Stimulated activated CD4-positive, alpha-beta T cell treated with anti-CD3 and anti-CD28 coated beads, Interleukin-15, amount 100 ng/mL, for 24 hours (primary cell): ENCODE measurements around the gene FNDC8.
"Not testable (repeated sequence)": the region's sequence is repeated elsewhere in the genome, so short reads cannot be mapped to it uniquely, and the experiment has no call there.

Source experiments
- DNase-seq: peaks from one replicate; pipeline ENCODE4 v3.0.0-alpha.2; 2020

The FNDC8 gene

GRCh38 chr17:35121315-35121714 is at the start of gene FNDC8:
Gene FNDC8, plus strand, starts transcription at chr17:35121615. Its CDS starts 79 bp downstream, at chr17:35121694.
- no peak for DNase-seq

DNA sequence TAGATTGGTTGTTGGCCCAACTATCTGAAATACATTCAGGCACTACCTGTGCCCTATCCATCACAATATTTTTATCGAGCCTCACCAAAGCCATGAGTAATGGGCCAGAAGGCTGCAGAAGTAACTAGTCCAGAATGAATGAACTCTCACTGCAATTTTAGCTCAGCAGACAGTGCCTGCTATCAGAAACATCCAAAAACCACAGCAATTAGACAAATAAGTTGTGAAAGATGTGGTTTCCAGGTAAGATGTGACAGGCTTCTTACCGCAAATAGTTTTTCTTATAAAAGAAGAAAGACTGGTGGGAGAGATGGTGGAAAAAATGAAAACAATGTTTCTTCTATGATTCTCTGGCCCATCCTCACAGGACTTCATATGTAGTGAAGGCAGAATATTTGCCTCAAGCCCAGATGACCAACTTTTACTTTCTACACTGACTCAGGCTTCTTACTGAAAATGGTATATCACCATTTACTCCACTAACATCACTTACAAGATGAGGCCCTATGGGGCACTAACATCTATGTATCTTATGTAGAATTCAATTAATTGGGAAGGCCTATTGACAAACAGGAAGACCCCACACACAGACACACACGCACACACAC is 48.1 kb upstream of the FNDC8 start:
- DNase-seq, result peak; percentile 37

GRCh38 chr17:35073991-35074627 is 47.3 kb upstream of the FNDC8 start:
- peak; percentile 39 for DNase-seq

DNA sequence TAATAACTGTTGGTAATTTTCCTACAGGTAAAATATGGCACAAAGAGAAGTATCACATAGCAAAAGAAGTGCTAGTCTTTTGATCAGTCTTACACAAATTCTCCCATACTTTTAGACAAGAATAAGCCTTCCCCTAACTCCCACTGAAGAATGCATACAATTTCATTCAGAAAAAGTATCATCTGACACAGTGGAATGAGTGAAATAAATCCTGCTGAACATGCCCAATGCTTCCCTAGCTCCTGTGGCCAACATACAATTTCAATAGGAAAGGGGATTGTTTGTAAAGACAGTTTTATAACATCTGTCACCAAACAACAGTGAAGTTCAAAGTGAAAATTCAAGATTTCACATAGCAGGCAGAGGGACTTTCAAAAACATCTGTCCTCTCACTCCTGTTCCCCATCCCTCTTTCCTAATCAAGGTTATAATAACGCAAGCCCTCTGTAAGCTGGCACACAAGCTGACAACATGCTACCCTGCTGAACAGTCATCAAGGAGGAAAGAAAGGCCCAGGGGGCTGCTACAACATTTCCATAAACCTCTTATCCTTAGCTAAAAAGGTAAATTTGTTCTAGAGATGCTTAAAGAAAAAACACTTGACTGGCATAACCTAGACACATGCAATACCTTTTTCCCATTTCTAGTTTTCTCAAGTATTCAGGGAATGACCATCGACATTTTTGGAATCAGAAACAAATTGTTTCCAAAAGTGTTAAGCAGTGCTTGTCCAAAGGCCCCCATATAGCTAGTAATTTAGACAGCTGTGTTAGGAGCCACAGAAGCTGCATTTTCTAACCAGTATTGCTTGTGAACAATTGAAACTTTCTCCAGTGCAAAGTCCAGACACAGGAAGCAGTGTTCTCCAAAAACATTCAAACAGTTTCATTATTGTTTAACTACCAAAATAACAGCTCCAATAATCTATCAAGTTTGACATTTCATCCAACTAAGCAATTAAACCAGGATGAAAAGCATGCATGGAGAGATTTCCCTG is 46.4 kb upstream of the FNDC8 start:
- no peak for DNase-seq

- no peak for DNase-seq
These were observed 44.5 kb upstream of the FNDC8 start for GRCh38 chr17:35076874-35077273.

DNA sequence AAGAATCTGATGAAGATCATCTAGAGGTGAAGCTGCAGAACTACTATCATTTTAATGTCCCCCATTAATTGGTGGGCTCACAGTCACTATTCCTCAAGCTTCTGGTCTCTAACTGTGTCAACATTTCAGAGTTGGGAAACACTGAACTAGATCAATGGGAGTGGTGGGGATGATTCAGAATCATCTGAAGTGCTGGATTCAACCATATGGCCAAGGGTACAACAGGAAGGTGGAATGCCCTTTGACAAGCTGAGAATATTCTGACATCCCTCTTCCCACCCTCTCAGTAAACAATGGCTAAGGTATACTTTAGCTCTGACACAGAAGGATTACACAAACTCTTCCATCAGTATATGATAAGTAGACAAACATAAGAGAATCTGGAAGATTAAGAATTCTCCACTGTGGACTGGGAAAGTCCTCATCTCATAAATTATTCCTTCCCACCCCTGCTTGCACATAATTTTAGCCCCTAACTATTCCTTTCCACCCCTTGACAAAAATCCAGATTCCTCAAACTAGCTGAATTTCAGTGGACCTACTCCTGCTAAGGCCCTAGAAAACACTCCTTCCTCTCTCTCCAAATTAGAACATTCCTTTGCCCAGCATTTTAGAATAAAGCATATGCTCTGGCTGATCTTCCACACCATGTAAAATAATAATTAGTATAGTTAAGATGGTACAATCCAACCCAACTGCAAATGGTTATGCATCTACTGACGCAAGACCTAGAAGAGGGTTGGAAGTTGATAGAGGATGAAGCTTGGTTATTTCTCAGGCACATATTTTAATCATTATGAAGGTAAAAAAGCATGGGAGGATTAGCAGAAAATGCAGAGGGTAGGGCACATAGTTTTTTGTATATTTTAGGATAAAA is 41.6 kb upstream of the FNDC8 start:
- no peak for DNase-seq

- peak; percentile 16 for DNase-seq
These were observed 40.9 kb upstream of the FNDC8 start for GRCh38 chr17:35080536-35080935.

DNA sequence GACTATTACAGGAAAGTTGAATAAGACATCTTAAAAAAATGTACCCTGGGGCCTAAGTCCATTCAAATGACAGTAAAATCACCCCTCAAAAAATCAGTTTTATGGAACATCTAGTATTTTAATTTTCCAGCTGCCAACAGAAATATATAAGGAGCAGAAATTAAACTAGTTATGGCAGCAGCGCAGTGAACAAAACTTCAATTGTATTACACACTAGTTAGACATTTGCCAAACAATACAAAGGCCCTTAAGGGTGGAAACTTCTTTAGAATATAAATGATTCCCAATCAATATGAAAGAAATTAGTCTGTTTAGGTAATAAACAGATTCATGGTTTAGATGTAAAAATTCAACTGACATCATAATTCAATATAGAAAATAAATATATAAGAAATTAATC is 39.8 kb upstream of the FNDC8 start:
- no peak for DNase-seq

- DNase-seq, result no peak
These were observed 39.2 kb upstream of the FNDC8 start for GRCh38 chr17:35082073-35082657.

- no peak for DNase-seq
These were observed 38.3 kb upstream of the FNDC8 start for GRCh38 chr17:35083071-35083470.

GRCh38 chr17:35084987-35085386 is 36.4 kb upstream of the FNDC8 start:
- DNase-seq, result peak; percentile 31

- DNase-seq, result no peak
These were observed 35.3 kb upstream of the FNDC8 start for GRCh38 chr17:35086164-35086563.

- no peak for DNase-seq
These were observed 34.4 kb upstream of the FNDC8 start for GRCh38 chr17:35086931-35087573.

GRCh38 chr17:35087731-35088355 is 33.6 kb upstream of the FNDC8 start:
- DNase-seq, result peak; percentile 31

- peak; percentile 23 for DNase-seq
These were observed 33.0 kb upstream of the FNDC8 start for GRCh38 chr17:35088356-35088880.

DNA sequence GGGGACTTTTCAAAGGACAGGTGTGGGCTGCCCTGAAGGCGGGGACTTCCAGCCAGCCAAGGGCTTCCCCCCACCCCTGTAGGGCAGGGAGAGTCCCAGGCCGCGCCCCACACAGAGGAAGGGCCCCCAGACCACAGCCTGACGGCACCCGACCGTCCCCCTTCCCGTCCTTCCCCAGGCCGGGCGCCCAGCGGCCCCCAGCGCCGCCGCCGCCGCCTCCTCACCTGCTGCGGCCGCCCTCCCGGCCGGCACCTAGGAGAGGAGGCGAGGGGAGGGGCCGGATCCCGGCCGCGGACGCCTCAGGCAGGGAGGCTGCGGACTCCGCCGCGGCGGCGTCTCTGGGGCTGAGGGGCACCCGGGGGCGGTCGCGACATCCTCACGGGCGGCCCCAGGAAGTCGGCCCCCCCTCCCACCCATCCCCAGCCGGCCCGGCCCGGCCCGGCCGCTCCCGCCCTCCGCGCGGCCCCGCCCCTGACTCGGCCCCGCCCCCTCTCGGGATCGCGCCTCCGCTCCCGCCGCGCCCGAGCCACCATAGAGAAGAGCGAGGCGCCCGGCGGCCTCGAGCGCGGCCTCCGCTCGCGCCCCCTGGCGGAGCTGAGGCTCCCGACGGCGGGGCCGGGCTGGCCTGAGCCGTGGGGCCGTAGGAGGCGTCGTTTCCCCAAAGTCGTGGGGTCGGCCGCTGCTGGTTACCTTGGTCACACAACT is 32.4 kb upstream of the FNDC8 start:
- DNase-seq, result peak; percentile 90

DNA sequence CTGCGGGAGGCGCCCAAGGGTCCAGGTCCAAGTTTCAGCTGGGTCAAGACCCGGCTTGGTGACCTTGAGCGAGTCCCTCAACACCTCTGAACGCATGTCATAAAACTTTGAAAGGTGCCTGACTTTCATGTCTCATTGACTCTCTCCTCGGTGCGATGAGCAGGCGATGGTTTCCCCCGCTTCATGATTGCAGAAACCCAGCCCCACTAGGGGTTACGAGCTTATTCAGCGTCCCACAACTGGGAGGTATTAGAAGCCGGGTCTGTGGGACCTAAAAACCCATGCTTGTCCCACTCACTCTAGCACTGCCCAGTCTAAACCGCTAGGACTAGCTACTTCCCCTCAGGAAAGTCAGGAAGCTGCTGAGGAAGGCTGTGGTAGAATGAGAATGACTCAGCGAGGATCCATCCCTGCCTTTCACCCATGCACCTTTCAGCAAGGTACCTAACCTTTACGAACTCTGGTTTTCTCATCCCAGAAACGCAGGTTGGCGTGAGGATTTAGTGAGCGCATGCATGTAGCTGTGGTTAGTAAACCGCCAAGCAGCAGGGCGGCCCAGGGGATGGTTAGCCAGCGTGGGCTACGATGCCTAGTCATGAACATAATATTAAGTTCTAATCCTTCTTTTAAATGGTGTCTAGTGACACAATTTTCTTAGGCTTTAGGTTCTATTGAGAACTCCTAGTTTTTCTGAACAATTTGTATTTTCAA is 31.7 kb upstream of the FNDC8 start:
- peak; percentile 70 for DNase-seq

GRCh38 chr17:35090707-35091106 is 30.7 kb upstream of the FNDC8 start:
- DNase-seq, result not testable (repeated sequence)

DNA sequence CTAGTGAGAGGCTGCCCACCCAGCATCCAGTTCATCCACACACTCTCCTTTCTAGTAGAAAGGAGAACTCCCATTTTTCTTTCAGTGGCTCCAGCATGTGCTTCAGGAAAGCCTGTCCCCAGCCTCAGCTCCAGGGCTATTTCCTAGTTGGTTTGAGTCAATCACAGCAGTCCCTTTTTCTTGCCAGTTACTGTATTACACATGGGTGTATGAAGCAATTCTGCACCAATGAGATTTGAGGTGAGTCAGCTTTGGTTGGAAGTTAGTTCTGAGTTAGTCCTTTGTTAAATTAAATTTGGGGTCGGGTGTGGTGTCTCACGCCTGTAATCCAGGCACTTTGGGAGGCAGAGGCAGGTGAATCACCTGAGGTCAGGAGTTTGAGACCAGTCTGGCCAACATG is 26.5 kb upstream of the FNDC8 start:
- no peak for DNase-seq

GRCh38 chr17:35095741-35096140 is 25.7 kb upstream of the FNDC8 start:
- no peak for DNase-seq
